HG02943 (cell line): Measurements from ENCODE around the gene INSM1.

Experiments used
- ATAC-seq: cut with Tn5 transposase; IDR thresholded peaks from one replicate; pipeline ENCODE4 v1.9.1; 2021; ENCODE audit warnings: mild to moderate bottlenecking, low read depth, moderate library complexity; ENCODE audit not compliant: unreplicated experiment

The INSM1 gene

DNA sequence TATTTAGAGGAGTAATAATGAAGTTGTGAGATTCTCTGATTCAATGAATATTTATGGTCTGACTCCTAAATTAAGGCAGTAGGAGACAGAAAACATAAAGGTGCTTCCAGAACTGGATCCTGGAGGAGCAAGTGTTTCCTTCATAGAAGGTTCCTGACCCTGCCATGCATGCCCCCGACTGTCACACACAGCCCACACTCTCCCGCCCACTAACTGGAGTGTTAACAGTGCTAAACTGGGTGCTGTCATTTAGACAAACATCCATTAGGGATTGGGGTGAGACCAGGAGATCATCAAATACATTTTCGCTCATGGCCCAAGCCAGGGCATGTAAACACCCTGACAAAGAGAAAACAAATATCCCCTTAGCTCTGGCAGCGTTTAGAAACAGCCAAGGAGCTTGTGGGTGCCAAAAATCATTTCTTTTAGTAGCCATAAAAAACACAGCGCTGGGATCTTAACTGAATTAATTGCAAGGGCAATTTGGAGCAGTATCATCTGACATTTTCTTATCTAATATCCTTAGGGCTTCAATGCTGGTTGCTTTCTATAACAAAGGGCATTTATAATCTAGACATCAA is 46.8 kb downstream of the INSM1 start:
- no peak for ATAC-seq

GRCh38 chr20:20415321-20415720 is 47.4 kb downstream of the INSM1 start:
- no peak for ATAC-seq

DNA sequence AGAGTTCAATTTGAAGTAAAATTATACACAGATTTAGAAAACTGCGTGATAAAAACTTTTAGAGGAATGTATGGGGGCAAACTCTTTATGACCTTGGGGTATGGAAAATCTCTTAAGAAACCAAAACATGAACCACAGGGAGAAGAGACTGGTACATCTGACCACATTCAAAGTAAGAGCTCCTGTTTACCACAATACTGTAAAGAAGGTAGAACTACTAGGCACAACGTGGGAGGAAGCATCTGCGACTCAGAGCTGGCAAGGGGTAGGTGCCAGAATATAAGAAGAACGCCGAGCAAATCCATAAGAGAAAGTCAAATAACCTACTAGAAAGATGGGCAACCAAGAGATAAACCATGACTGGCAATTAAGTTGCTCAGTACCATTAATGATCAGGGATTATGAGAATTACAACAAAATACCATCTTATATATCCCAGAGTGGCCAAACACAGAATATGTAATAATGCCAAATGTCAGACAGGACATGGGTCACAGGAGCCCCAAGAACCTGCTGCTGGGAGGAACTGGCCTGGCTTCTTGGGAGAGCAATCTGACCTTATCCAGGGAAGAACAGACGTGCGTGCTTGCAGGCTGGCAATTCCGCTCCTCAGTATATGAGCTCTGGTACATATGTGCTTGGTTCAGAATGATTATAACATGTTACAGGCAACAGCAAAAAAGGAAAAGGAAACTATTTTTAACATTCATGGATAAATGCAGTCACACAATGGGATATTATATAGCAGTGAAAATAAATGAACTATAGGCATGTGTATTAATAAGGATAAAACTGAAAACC is 50.2 kb downstream of the INSM1 start:
- no peak for ATAC-seq
